NCI-H1436 (cell line): ENCODE results near the gene SP6.

Source experiments
- DNase-seq: peaks from one replicate; lab custom pipeline; 2025; lab: John Stamatoyannopoulos, UW

SP6 gene

DNA sequence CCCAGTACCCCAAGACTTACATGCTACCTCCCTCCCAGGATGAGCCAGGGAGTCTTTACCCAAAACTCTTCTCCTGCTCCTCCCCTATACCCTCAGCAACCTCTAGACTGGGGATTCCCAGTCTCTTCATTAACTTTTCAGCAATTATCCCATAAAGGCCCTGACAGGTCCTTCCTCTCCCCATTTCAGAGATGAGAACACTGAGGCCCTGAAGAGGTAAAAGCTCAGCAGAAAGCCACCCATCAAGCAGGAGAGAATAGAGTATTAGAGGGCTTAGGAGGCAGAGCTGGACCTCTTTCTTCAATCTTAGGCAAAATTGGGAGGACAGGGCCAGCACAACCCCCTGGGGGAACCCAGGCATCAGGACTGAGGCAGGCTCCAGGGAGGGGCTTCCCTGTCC lies 5.9 kb upstream of the SP6 start:
- DNase-seq: no peak

- DNase-seq: no peak
Measured at GRCh38 chr17:47855737-47856136, 4.8 kb upstream of the SP6 start.

- DNase-seq: no peak
Measured at GRCh38 chr17:47853616-47854015, 2.7 kb upstream of the SP6 start.

DNA sequence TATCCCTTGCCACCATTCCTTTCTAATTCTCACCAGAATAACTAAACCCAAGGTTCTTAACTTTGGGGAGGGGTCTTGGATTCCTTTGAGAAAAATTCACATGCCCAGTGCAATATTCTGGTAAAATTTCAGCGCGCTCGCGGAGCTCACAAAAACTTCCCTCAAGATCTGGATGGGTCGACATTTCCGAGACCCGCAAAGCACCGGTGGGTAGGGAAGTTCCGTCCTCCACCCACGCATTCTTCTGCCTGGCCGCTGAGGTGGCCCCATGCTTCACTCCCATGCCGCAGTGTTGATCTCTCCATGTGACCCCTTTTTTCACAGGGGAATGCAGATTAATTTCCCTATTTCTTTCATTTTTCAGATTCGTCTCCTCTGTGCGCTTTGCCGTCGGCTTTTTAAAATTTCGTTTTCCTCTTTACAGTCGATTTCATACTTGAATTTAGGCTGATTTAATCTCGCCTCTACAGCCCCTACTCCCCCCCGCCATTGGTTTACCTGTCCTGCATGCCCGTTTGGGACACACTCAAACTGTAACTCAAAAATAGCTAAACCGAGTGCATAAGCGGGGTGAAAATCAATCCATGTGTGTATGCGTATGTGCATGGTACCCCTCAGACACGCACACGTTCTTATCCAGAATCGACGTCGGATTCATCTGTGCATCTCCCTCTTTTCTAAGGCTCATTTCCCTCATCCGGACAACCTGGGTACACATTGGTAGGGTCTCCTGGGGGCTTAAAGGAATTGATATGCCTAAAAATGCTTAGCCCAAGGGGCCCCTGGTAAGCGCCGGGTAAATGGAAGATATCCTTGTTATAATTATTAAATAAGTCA lies 1.4 kb upstream of the SP6 start:
- DNase-seq: no peak

DNA sequence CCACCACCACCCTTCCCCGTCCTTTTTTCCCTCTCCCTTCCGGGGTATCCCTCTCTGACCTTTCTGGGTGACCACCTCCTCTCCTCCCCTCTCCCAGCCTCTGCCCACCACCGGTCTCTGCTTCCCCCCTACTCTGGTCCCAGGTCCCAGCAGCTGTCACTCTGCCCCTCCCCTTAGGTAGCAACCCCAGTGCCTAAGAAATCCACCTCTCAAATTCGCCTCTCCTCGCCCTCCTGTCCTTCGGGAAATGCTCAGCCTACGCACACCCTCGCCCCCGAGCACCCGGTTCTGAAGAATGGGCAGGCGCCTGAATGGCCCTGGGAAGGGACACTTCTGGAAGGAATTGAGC lies 775 bp upstream of the SP6 start:
- DNase-seq: no peak

GRCh38 chr17:47850373-47850691 lies 631 bp downstream of the SP6 start:
- no peak for DNase-seq

DNA sequence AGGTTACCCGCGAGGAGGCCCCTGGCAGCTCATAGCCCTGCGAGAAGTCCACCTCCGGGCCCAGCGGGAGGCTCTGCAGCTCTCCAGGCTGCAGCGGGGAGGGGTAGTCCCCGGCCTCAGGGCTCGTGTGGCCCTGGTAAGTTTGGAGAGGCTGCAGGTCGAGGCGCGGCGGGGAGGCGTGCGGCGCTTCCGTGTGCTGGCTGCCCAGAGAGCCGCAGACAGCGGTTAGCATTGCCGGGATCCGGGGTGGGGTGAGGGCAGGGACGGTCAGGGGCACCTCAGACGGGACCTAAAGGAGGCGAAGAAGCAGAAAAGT lies 2.8 kb downstream of the SP6 start:
- no peak for DNase-seq

GRCh38 chr17:47847341-47848197 lies 3.4 kb downstream of the SP6 start:
- no peak for DNase-seq

GRCh38 chr17:47846716-47847340 lies 4.1 kb downstream of the SP6 start:
- DNase-seq: no peak

DNA sequence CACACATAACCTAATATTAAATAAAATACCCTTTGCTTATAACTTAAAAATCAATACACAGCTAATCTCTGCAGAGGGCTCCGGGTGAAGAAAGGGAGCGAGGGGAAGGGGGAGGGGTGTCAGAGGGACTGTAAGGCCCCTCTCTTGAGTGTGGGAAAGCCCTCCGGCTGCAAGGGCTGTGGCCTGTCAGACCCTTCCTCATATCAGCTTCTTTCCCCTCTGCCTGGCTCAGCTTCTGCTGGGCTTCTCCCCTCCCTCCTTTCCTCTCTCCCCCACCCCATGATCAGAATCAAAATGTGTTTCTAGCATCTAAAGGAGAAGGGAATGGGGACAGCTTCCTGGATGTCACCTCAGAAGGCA lies 5.3 kb downstream of the SP6 start:
- DNase-seq: no peak

DNA sequence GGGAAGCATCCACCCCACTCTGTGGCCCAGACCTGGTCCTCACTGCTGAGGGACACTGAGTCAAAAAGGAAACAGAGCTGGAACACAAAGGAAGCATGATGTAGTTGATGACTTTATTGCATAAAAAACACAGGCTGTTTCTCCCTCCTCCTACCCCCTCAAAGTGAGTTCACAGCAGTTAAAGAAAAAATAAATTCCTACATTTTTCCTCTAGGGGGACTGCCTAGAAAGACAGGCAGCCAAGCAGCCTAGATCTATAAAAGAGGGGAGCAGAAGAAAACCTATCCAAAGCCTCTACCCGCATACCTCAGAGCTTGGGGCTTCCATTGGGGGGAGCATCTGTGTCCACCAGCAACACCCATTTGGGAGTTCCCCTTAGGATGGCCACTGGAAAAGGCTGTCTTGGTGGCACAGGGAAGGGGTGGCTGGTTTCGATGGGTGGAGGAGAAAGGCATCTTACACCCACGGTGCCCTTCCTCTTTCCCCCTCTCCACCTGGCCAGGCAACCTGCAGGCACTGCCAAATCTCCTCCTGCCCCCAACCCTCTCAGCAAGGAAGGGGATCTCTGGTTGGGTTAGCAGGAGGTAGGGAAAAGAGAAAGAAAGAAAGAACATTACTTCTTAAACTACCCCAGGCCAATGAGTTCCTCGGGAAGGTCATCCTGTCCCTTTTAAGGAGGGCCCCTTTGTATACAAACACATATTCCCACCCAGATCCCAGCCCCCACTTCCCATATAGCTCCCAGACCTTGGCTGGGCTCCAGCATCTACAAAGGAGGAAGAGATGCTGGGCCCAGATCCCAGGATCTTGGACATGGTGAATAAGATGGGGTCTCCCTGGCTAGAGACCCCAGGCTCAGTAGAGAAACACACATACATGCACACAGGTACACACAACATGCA lies 5.9 kb downstream of the SP6 start:
- no peak for DNase-seq

DNA sequence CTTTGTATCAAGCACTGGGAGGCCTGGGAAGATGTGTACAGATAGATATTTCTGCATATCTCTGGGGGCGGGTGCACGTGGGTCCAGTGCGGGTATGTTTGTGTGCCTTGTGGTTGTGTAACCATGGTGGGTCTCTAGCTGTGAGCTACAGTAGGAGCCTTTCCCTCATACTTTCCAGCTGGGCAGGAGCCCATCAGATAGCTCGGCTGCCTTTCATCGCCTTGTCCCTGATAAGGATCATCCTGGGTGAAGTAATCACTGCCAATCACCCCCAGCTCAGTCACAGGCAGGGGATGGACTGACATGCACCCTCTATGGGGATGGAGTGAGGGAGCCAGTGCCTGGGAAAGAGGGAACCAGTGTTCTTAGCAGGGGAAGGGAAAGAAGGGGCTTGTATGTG lies 6.7 kb downstream of the SP6 start:
- no peak for DNase-seq

GRCh38 chr17:47843391-47843730 lies 7.6 kb downstream of the SP6 start:
- no peak for DNase-seq

DNA sequence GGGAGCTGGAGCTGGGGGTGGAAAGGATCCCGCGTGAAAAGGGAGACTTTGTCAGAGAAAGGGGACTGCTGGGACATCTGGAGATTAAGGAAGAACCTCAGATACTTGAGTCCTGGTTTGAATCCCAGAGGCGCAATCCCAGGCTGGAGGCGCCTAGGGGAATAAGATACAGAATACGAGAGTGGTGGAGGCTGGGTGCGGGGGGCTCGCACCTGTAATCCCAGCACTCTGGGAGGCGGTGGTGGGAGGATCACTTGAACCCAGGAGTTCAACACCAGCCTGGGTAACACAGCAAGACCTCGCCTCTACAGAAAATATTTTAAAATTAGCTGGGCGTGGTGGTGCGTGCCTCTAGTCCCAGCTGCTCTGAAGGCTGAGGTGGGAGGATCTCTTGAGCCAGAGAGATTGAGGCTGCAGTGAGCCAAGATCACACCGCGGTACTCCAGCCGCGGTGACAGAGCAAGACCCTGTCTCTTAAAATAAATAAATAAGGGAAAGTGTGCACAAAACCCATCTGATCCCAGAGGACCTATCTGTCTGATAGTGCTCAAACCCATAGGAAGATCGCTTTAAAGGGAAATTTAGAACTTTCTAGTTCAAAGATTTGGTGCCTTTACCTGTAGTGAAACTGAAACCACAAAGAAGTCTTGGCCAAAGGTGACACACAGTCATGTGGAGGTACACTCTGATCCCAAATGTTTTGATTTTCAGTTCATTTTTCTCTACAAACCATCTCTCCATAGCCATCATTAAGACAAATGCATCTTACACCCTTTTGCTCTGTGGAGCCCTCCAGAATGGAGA lies 9.3 kb downstream of the SP6 start:
- DNase-seq: no peak

DNA sequence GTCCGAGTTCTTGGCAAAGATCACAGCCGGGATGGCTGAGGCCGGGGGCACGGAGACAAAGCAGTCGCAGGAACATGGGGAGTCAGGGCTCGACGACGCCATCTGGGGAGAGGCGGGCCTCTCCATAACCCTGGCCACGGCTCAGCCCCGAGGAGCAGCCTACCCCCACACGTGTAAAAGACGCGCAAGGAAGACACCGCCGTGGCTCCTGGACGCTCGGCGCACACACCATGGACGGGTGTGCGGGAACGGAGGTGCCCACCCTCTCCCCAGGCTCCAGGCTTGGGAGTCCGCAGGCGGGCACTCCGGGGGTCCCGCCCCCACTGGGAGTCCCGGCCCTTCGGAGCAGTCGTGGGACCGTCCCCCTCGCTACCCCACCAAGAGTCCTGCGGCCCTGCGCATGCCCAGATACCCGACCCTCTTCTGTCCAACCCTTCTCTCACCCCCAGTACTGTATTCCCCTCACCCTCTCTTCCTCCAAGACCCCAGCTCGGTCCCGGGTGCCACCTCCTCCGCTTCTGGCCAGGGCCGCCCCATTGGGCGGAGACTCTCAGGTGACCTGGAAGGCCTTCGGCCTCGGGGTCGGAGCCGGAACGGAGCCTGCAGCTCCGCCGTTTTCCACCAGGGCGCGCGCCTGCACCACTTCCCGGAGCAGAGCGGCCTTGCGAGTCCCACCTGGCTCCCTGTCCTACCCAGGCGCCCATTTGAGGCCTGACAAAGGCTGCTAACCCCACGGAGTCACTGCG lies 10.0 kb downstream of the SP6 start, which contains the start of gene SCRN2:
TSS of gene SCRN2 (minus strand) at position 532 of the 746 bp plus-strand sequence. CDS start at position 102, 430 bp downstream.
- peak; percentile 88 for DNase-seq

DNA sequence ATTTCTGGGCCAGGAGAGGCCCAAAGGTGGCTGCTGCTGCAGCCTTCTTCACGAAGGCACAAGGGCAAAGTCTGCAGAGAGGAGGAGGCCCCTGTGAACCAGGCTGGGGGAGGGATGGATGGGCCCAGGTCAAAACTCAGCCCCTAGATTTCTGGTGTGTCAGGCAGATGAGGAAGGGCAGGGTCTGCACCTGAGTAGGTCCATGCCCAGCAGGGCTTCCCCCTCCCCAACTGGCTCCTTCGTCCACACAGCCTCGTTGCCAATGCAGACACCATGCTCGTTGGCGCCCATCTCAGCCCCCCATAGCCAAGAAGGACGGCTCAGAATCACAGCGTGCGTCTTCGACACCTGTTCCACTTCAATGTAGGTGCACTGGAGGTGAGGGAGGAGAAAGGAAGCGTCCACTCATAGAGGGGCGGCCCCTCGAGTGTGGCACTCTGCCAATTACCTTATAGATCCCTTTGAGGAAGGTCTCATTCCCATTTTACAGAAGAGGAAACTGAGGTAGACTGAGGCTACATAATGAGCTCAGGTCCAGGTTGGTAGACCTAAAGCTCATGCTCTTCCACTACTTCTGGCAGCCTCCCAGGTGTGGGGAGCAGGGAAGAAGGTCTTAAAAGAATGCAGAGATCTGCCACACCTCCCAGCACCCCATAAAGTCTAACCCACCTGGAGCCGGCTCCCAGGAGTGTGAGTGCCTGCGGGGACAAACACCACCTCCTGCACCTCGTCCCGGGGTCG lies 10.8 kb downstream of the SP6 start:
- no peak for DNase-seq

DNA sequence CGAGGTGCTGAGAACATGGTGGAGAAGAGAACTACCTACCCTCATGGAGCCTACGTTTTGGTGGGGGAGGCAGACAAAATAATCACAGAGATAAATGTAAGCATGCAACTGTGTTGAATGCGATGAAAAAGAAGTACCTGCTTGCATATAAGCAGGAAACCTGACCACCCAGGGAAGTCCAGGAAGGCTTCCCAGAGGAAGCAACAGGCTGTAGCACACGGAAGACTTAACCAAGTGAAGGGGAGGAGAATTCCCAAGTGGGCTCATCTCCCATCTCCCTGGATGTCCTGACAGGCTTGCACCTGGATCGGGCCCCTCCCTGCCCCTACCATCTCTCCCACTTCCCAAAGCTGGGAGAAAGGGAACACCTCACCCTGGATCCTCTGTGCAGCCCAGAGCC lies 11.9 kb downstream of the SP6 start:
- DNase-seq: no peak

DNA sequence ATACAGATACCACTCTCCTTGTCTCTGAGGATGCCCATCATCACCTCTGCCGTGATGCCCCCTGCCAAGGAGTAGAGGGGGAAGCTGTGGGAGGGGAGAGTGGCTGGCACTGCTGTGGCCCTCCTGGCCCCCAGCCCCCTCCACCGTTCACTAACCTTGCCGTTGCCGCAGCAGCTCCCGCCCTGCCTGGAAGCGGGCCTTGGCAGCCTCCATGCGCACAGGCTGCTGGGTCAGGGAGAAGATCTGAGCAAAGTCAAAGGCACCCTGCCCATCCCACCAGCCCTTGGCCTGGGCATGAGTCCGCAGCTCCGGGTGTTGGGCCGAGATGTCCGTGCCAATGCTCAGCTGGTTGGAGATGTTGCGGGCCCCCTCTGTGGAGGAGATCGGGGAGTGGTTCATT lies 12.3 kb downstream of the SP6 start:
- no peak for DNase-seq

DNA sequence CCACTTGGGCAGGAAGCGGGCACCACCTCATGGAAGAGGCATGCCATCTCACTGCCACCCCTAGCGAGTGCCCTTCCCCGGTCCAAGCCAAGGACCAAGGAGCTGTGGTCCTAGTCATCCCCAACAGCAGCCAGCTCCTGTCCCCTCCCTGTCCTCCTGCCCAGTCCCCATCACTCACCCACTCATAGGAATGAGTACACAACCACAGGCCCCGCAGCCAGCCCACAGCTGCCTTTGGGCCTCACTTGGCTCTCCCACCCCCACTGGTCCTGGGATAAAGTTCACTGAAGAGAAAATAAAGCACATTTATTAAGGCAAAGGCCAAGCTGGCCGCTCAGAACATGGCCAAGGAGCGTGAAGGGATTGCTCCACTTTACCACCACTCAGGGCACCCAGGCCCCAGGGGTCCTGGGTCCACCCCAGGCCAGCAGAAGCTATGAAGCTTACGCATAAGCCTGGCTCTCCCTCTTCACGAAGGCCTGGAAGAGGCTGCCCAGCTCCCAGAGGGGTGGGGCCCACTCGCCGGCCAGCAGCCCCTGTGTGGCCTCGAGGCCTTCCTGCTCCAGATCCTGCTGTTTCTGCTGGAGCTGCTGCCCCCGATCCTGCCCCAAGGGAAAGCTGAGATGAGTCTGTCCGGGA lies 13.4 kb downstream of the SP6 start:
- DNase-seq: no peak

- no peak for DNase-seq
Measured at GRCh38 chr17:47836601-47837000, 14.4 kb downstream of the SP6 start.
